ENCODE data around the gene DDIT3. TPM values are rescaled to one million over a fixed set of nuclear protein-coding genes. Genes with fewer than 3 reads are reported as not detected.

Gene DDIT3
- total and polyA plus RNA-seq, 2 of the 8 experiments (the other 6 are each of a cell fraction or from before 2014, with no cell fraction given) = 4.9 to 5.7 TPM

GRCh38 chr12:57554453-57554852 is 34.1 kb upstream of the DDIT3 start:
- H2BK12ac ChIP-seq (ENCODE audit: low read depth, low read length) = no peak overlapping the region
- H3K9me3 ChIP-seq (ENCODE audit: insufficient read depth in 2 of 2, low read depth in 1 of 2, low read length in 1 of 2) = no peaks in the 10 kb centered on the region
- no peak overlapping the region for H3K9ac ChIP-seq (replicated peaks in 1 of 4; ENCODE audit: extremely low read depth in 1 of 4, low read depth in 3 of 4, low read length in 3 of 4)
- H3K79me2 ChIP-seq (ENCODE audit: control insufficient read depth in 1 of 2, insufficient read depth in 2 of 2, low read length in 2 of 2) = peaks cover 0 to 38% of the 10 kb centered on the region in 2 experiments; a peak in 2 of 4 replicates
- no peak overlapping the region for H3K56ac ChIP-seq (replicated peaks; ENCODE audit: insufficient read length, low read depth, low read length)
- CTCF ChIA-PET (ENCODE audit: partially characterized antibody) = interaction anchor here (0.7 to 1.4 kb wide), 4 partner anchors 19 to 341 kb away, joined by 3 to 4 read pairs (median 3); no protein-coding TSS in a partner anchor
- no peaks in the 10 kb centered on the region; a peak in 1 of 8 replicates for H3K36me3 ChIP-seq (ENCODE audit: control insufficient read depth in 2 of 4, insufficient read depth in 4 of 4, low read length in 3 of 4)
- no peak for DNase-seq (ENCODE audit: low read depth in 1 of 2, low spot score in 2 of 2)
- H3K23me2 ChIP-seq (ENCODE audit: low read depth, low read length) = peaks cover 12% of the 10 kb centered on the region
- no peak overlapping the region for H4K5ac ChIP-seq (ENCODE audit: insufficient read length, low read depth, low read length)
- no peak overlapping the region for H3K27ac ChIP-seq (ENCODE audit: low read depth, low read length)
- H3K79me1 ChIP-seq (ENCODE audit: low read depth, low read length) = peaks cover 10% of the 10 kb centered on the region
- H3K4me2 ChIP-seq (ENCODE audit: insufficient read depth in 1 of 2, low read depth in 2 of 2, low read length in 2 of 2) = no peak overlapping the region
- H4K20me1 ChIP-seq (replicated peaks in 1 of 2; ENCODE audit: control insufficient read depth in 1 of 2, insufficient read depth in 2 of 2, low read length in 2 of 2) = peaks cover 7 to 9% of the 10 kb centered on the region in 2 experiments
- no peak overlapping the region for H4K91ac ChIP-seq (replicated peaks; ENCODE audit: insufficient read length, low read length)
- no peak overlapping the region for H3K18ac ChIP-seq (ENCODE audit: extremely low read depth, low read length)
- FAIRE-seq = no peak
- H3K4ac ChIP-seq (replicated peaks; ENCODE audit: insufficient read length, low read depth, low read length) = no peak overlapping the region
- POLR2A ChIA-PET (ENCODE audit: partially characterized antibody) = interaction anchor here (0.7 to 2.5 kb wide), 3 partner anchors 14 to 26 kb away, joined by 3 to 6 read pairs (median 3); no protein-coding TSS in a partner anchor
- no peak overlapping the region for H2BK120ac ChIP-seq (replicated peaks; ENCODE audit: low read depth, low read length)
- H2AFZ ChIP-seq (ENCODE audit: low read length) = no peak overlapping the region
- no peak overlapping the region for H4K8ac ChIP-seq (ENCODE audit: extremely low read depth, insufficient read depth, low read length)
- no peak overlapping the region for H2BK5ac ChIP-seq (ENCODE audit: low read depth, low read length)
- no peak overlapping the region for H3K23ac ChIP-seq (ENCODE audit: insufficient read length)
- no peak overlapping the region for H3K4me3 ChIP-seq (ENCODE audit: extremely low read depth in 1 of 4, insufficient read depth in 2 of 4, low read depth in 3 of 4, low read length in 4 of 4)
- no peak overlapping the region for H2AK5ac ChIP-seq (ENCODE audit: low read depth, low read length)
- H3K27me3 ChIP-seq (replicated peaks in 1 of 4; ENCODE audit: control insufficient read depth in 3 of 4, extremely low read depth in 1 of 4, insufficient read depth in 3 of 4, low read length in 3 of 4) = no peaks in the 10 kb centered on the region
- no peak overlapping the region for H2BK20ac ChIP-seq (ENCODE audit: low read length)
- no peak overlapping the region for H3K14ac ChIP-seq (ENCODE audit: insufficient read length)
- no peak overlapping the region for H2BK15ac ChIP-seq (ENCODE audit: low read length)
- peaks cover 2 to 16% (median 8%) of the 10 kb centered on the region in 4 experiments; a peak in 6 of 7 replicates for H3K4me1 ChIP-seq (replicated peaks in 1 of 4; ENCODE audit: control insufficient read depth in 3 of 4, insufficient read depth in 4 of 4, low read length in 3 of 4)
- 90% methylated on average over 2 of the region's 2 CpGs; no CpG with 5 or more reads in 1 of the 2 experiments for WGBS, 2 experiments (ENCODE audit: extremely low coverage in 1 of 2, insufficient coverage in 1 of 2, insufficient read length in 1 of 2, insufficient replicate concordance in 2 of 2, low coverage in 1 of 2, low lambda C conversion rate in 2 of 2, missing lambda C conversion rate in 1 of 2)
- TF ChIP-seq RXRA (IDR thresholded peaks at IDR 0.05; ENCODE audit: insufficient read depth, low read depth, low read length) (no peak), CEBPB (IDR thresholded peaks at IDR 0.05; ENCODE audit: low read depth, low read length) (no peak), BCL11A (IDR thresholded peaks at IDR 0.05; ENCODE audit: low read depth in 2 of 2, low read length in 2 of 2) (no peak), CBX5 (IDR thresholded peaks at IDR 0.05; ENCODE audit: low read depth, low read length) (no peak), TCF12 (IDR thresholded peaks at IDR 0.05; ENCODE audit: low read depth, low read length) (no peak), EZH2 (IDR thresholded peaks at IDR 0.05; ENCODE audit: low read depth, low read length, severe bottlenecking) (no peak), RFX5 (IDR thresholded peaks at IDR 0.05; ENCODE audit: borderline replicate concordance, low read depth, low read length) (no peak), KDM5A (IDR thresholded peaks at IDR 0.05; ENCODE audit: low read length) (no peak), SRF (IDR thresholded peaks at IDR 0.05; ENCODE audit: low read depth, low read length) (no peak), SIRT6 (IDR thresholded peaks at IDR 0.05; ENCODE audit: low read length) (no peak), GTF2F1 (IDR thresholded peaks at IDR 0.05; ENCODE audit: borderline replicate concordance, low read depth, low read length) (no peak), TBP (IDR thresholded peaks at IDR 0.05; ENCODE audit: low read depth, low read length) (no peak), MAFK (IDR thresholded peaks at IDR 0.05; ENCODE audit: low read depth, low read length) (no peak), SP4 (IDR thresholded peaks at IDR 0.05; ENCODE audit: low read length) (no peak), NRF1 (IDR thresholded peaks at IDR 0.05; ENCODE audit: low read depth, low read length) (no peak), ASH2L (IDR thresholded peaks at IDR 0.05; ENCODE audit: low read length) (no peak)

All from H1 (cell line).